ENCODE measurements around the gene MEIS2. TPM values are rescaled to one million over a fixed set of nuclear protein-coding genes. Genes with fewer than 3 reads are reported as not detected.

Gene MEIS2
- total and polyA plus RNA-seq, 5 experiments from 2014 or later, result not detected

DNA sequence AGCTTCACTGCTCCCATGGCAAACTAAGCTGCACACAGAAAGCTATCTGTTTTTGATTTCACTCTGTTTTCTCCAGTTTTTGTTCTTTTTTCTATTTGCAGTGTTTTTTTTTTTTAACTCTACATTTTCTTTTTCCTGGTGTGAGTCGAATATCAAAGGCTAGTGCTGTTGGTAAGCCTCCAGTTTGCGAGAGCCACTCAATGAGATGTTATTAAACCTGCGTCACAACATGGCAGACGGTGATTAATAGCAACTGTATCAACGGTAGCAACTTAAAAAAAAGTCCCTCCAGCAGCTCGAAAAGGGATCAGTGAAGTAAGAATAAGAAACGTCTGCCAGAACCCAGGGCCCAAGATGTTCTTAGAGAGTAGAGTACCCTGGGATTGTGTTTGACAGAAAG, 84.1 kb downstream of the MEIS2 start:
- Mint-ChIP-seq H3K36me3 (peaks cover 0 to 7% (median 0%) of the 10 kb centered on the region in 3 donors), H3K4me3 (no peak overlapping the region), H3K27ac (no peak overlapping the region), H3K4me1 (no peaks in the 10 kb centered on the region), H3K27me3 (peaks cover 0 to 25% (median 0%) of the 10 kb centered on the region in 5 donors), H3K9me3 (peaks cover 0 to 21% (median 4%) of the 10 kb centered on the region in 9 donors)
- no peak for ATAC-seq
- POLR2A ChIA-PET, result no interaction called here
- DNase-seq, result no peak

DNA sequence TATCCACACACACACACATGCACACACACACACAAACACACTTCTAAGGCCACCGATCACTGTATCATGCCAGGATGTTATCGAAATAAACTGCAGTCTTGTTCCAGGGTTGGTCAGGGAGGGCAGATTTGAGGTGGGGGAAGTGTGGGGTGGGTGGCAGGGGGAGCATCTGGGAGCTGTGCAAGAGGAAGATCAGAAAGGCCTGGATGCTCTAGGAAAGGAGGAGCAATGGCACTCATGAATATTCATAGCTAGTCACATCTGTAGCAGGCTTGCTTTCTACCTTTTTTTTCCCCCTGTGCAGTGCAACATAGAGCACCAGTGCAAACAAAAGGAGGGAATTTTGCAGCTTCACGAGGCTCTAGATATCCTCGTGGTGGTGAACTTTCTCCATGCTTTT, 84.9 kb downstream of the MEIS2 start:
- Mint-ChIP-seq H3K4me3 (no peak overlapping the region), H3K27me3 (peaks cover 0 to 28% (median 0%) of the 10 kb centered on the region in 5 donors), H3K36me3 (no peaks in the 10 kb centered on the region), H3K27ac (no peak overlapping the region), H3K4me1 (no peaks in the 10 kb centered on the region), H3K9me3 (peaks cover 0 to 15% (median 3%) of the 10 kb centered on the region in 9 donors)
- POLR2A ChIA-PET, result no interaction called here
- DNase-seq (no peak), ATAC-seq (no peak)

DNA sequence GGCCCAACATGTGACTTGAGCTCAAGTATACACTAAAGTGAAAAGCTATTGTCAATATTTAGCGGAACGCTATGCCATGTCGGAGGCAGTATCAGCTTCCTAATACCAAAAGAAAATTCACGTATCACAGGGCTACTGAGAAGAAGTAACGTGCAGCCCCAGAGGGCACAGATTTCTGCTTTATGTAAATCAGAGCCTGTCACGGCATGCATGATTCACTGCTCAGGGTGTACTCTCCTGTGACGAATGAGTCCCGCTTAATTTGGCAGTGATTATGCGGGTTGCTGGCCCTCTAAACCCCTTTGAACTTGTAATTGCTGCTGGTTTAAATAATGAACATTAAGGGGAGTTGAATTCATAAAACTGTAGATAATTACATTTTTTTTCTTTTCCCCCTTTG, 85.3 kb downstream of the MEIS2 start:
- Mint-ChIP-seq H3K9me3 (peaks cover 0 to 11% (median under 1%) of the 10 kb centered on the region in 9 donors), H3K27me3 (peaks cover 0 to 26% (median 0%) of the 10 kb centered on the region in 5 donors), H3K36me3 (no peaks in the 10 kb centered on the region), H3K4me3 (no peak overlapping the region), H3K27ac (no peak overlapping the region), H3K4me1 (no peaks in the 10 kb centered on the region)
- POLR2A ChIA-PET, result no interaction called here
- DNase-seq (no peak), ATAC-seq (no peak)

DNA sequence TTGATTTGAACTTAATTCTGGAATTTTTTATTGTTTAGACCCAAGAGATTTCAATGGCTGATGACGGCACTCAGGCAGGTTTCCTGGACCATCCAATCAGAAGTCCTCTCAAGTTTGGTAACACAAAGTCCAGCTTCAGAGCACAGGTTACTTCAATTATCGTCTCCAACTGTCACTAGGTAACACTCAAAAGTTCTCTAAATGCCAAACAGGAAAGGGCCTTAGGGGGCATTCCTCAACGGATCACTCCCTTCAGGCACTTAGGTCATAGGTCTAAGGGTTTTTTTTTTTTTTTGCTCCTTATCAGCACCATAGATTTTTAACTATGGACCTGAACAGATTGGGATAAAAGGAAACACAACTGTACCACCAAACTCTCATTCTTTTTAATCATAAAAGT, 85.8 kb downstream of the MEIS2 start:
- no peaks in the 10 kb centered on the region for H3K4me1 Mint-ChIP-seq
- ATAC-seq (no peak), DNase-seq (no peak)
- H3K27ac Mint-ChIP-seq, result no peak overlapping the region
- no peak overlapping the region for H3K4me3 Mint-ChIP-seq
- H3K36me3 Mint-ChIP-seq, result no peaks in the 10 kb centered on the region
- H3K27me3 Mint-ChIP-seq, result peaks cover 0 to 24% (median 0%) of the 10 kb centered on the region in 5 donors
- peaks cover 0 to 9% (median 0%) of the 10 kb centered on the region in 9 donors for H3K9me3 Mint-ChIP-seq
- POLR2A ChIA-PET, result no interaction called here

DNA sequence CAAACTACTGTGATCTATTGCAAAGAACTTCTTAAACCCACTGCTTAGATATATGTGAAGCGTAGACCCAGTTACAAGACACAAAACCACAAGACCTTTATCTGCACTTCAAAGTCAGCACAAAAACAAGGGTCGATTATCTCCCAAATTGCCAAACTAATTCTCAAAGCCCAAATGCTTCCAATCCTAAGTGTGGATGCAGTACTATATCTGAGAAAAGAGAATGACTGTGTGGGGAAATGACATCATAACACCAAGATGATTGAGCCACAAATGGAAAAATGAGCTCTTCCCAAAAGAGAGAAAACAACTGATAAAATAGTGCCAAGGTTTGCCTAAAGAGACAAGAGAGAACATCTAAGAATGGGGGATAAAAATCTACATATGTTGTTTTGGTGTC, 86.2 kb downstream of the MEIS2 start:
- Mint-ChIP-seq H3K4me3 (no peak overlapping the region), H3K9me3 (peaks cover 0 to 5% (median 0%) of the 10 kb centered on the region in 9 donors), H3K36me3 (no peaks in the 10 kb centered on the region), H3K27me3 (peaks cover 0 to 21% (median 3%) of the 10 kb centered on the region in 5 donors), H3K27ac (no peak overlapping the region), H3K4me1 (no peaks in the 10 kb centered on the region)
- no peak for DNase-seq
- POLR2A ChIA-PET, result no interaction called here
- no peak for ATAC-seq

DNA sequence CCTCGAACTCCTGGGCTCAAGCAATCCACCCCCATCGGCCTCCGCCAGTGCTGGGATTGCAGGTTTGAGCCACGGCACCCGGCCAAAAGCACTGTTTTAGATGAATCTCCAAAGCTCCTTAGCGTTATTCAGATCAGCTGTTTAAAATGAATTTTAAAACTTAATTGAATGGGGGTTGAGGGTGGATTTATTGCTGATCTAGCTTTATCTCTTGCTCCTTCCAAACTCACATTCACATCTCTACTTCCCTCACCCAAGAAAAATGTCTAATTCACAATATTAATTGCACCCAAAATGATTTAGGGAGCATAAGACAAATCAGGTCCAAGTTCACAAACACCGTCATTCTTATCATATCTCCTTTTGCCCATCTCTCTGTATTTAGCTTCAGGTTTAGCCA, 89.8 kb downstream of the MEIS2 start:
- Mint-ChIP-seq H3K27me3 (peaks cover 0 to 13% (median 3%) of the 10 kb centered on the region in 5 donors), H3K9me3 (no peaks in the 10 kb centered on the region), H3K4me3 (no peak overlapping the region), H3K4me1 (no peaks in the 10 kb centered on the region), H3K36me3 (no peaks in the 10 kb centered on the region), H3K27ac (no peak overlapping the region)
- ATAC-seq (no peak), DNase-seq (no peak)
- POLR2A ChIA-PET, result no interaction called here

DNA sequence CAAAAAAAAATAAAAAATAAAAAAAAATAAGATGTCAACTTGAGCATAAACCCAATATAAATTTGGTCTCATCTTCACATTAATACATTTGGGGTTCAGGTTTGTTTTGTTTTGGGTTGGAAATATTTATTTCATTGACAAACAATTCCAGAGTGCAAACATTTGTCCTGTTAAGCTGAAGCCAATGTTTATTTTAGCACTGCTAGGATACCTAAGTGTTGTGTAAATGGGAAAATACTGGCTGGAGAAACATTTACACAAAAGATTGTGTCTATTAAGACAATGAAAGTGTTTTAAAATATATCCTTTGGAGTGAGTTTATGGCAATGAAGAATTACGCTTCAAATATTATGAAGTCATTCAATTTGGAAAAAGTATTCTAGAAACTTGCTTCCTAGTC, 91.1 kb downstream of the MEIS2 start:
- no peak for ATAC-seq
- no peaks in the 10 kb centered on the region for H3K36me3 Mint-ChIP-seq
- no peaks in the 10 kb centered on the region for H3K4me1 Mint-ChIP-seq
- no peaks in the 10 kb centered on the region for H3K9me3 Mint-ChIP-seq
- no peak overlapping the region for H3K27ac Mint-ChIP-seq
- no peak for DNase-seq
- H3K27me3 Mint-ChIP-seq, result peaks cover 0 to 9% (median 3%) of the 10 kb centered on the region in 5 donors
- no peak overlapping the region for H3K4me3 Mint-ChIP-seq
- POLR2A ChIA-PET, result no interaction called here

DNA sequence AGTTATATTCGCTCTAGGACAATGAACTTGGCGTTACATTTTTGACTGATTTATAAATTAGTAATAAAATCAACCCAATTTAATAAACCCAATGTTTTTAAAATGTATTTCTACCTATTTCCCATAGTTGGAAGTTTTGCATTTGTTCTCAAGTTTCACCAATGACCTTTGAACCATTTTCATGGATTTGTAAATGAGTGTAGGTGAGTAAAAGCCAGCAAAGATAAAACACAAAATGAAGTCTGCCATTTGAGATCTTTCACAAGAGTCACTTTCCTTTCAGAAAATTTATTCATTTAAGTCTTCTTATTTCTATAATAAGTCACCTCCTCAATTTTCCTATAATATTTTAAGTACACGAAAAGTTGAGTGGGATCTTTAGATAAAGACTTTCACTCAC, 92.1 kb downstream of the MEIS2 start:
- POLR2A ChIA-PET, result no interaction called here
- Mint-ChIP-seq H3K9me3 (peaks cover 0 to 4% (median 0%) of the 10 kb centered on the region in 9 donors), H3K27me3 (peaks cover 0 to 8% (median 3%) of the 10 kb centered on the region in 5 donors), H3K27ac (no peak overlapping the region), H3K4me1 (no peaks in the 10 kb centered on the region), H3K4me3 (no peak overlapping the region), H3K36me3 (no peaks in the 10 kb centered on the region)
- no peak for DNase-seq
- ATAC-seq, result no peak

DNA sequence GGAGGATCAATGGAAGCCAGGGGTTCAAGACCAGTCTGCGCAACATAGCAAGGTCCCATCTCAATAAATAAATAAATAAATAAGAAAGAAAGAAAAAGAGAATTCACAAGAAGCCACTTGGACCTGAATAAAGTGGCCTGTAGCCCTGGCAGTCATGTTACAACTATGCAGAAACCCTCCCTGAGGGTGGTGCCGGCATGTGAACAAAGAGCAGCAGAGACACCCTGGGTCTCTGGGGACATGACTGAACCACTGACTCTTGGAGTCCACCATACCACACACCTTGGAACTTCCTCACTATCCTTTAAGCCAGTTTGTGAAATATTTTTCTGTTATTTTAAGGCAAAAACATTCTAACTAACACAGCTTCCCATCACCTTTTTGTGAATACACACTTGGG, 93.0 kb downstream of the MEIS2 start:
- no peaks in the 10 kb centered on the region for H3K4me1 Mint-ChIP-seq
- H3K27me3 Mint-ChIP-seq, result peaks cover 0 to 8% (median 3%) of the 10 kb centered on the region in 5 donors
- no peak for ATAC-seq
- H3K4me3 Mint-ChIP-seq, result no peak overlapping the region
- no peak for DNase-seq
- H3K27ac Mint-ChIP-seq, result no peak overlapping the region
- peaks cover 0 to 4% (median 0%) of the 10 kb centered on the region in 9 donors for H3K9me3 Mint-ChIP-seq
- H3K36me3 Mint-ChIP-seq, result no peaks in the 10 kb centered on the region
- POLR2A ChIA-PET, result no interaction called here

DNA sequence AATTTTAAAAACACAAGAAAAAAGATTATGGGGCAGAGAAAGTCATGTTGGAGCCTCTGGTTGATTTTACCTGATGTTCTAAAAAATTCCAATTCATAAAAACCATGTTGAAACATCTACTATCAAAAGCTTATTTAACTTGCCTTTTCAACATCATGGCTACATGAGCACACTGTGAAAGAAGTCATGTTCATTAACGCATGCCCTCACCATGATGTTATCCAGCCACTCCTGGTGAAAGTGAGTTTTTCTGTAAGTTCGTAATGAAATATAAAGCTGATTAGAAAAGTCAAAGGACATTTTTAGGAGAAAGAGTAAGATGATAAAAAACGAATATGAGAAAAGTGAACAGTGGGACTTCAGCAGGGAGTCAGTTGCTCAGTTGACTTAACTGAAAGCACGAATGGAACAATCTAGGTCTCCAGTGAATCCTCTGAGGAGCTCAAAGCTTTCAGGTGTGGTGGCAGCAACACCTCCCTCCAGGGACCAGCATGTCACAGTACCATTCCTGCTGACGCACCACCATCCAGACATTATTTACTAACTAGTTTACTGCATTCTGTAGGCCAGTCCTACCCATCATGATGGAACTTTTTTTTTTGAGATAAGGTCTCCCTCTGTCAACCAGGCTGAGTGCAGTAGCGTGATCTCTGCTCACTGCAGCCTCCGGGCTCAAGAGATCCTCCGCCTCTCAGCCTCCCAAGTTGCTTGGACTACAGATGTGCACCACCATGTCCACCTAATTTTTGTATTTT, 95.2 kb downstream of the MEIS2 start:
- Mint-ChIP-seq H3K36me3 (no peaks in the 10 kb centered on the region), H3K27me3 (peaks cover 0 to 12% (median 5%) of the 10 kb centered on the region in 5 donors), H3K9me3 (peaks cover 0 to 12% (median 1%) of the 10 kb centered on the region in 9 donors), H3K4me3 (no peak overlapping the region), H3K27ac (no peak overlapping the region), H3K4me1 (no peaks in the 10 kb centered on the region)
- POLR2A ChIA-PET, result no interaction called here
- no peak for DNase-seq
- ATAC-seq, result no peak

DNA sequence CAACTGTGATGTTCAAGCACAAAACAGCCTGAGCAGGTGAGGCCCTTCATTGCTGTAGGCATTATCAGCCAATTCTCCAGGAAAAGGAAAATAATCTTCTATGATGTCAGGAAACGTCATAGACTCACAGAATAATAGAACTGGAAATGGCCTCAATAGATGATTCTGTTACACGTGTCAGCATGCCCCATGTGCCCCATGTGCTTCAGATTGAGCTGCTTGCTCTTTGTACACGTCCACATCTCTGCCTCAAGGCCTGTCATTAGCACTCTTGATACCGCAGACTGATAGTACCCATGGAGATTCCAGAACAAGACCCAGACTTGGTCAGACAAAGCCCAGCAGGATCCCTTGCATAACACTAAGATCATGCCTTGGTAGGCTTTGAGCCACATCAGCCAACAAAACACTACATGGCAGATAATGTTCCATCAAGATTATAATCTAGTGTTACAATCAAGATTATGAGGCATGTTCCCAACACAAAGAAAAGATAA, 95.9 kb downstream of the MEIS2 start:
- no peaks in the 10 kb centered on the region for H3K36me3 Mint-ChIP-seq
- peaks cover 0 to 12% (median 5%) of the 10 kb centered on the region in 5 donors for H3K27me3 Mint-ChIP-seq
- no peak overlapping the region for H3K4me3 Mint-ChIP-seq
- peaks cover 0 to 12% (median 1%) of the 10 kb centered on the region in 9 donors for H3K9me3 Mint-ChIP-seq
- DNase-seq (no peak), ATAC-seq (no peak)
- no peaks in the 10 kb centered on the region for H3K4me1 Mint-ChIP-seq
- H3K27ac Mint-ChIP-seq, result no peak overlapping the region
- POLR2A ChIA-PET, result no interaction called here

DNA sequence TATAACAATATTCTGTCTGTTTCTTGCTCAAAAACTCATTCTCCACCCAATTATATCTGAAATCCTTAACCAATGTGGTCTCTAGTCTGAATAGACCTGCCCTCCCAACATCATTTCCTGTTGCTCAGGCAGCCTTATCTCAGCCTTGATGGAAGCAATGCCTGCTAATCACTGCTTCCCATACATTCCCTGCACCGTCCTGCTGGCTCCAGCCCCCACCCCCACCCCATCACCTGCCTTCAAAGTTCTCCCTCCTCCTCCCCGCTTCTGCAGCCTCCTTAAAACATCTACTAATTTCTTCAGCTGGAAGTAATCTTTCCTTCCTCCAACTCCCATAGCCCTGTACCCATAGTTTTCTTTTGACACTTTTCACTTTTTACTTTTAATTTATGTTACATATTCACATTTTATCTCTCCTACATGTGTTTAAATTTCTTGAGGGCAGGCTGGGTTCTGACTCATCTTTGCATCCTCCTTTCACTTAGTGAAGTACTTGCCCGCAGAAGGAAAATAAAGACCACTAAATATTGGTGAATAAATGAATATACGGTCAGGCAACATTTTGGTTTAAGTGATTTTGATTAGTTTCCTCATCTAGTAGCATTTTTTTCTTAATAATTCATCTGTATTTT, 98.2 kb downstream of the MEIS2 start:
- Mint-ChIP-seq H3K27ac (no peak overlapping the region), H3K36me3 (no peaks in the 10 kb centered on the region), H3K4me3 (no peak overlapping the region), H3K9me3 (peaks cover 0 to 12% (median 1%) of the 10 kb centered on the region in 9 donors), H3K27me3 (peaks cover 0 to 12% (median 2%) of the 10 kb centered on the region in 5 donors), H3K4me1 (no peaks in the 10 kb centered on the region)
- DNase-seq (no peak), ATAC-seq (no peak)
- POLR2A ChIA-PET, result no interaction called here

DNA sequence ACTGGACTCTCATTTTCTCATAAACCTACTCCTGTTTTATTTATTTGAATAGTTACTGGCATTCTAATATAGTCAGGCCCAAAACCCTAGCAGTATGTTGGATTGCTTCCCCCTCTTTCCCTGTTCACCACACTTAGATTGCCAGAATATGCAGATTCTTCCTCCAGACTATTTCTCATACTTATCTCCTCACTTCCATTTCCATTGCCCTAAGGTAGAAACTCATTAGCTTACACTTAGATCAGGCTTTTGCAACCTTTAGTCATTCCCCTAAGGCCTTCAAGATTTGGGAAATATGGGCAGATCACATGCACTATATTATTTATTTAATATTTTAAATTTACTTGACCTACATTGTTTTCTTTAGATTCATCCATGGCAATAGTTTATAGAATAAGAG, 98.9 kb downstream of the MEIS2 start:
- Mint-ChIP-seq H3K9me3 (peaks cover 0 to 12% (median 1%) of the 10 kb centered on the region in 9 donors), H3K4me1 (no peaks in the 10 kb centered on the region), H3K4me3 (no peak overlapping the region), H3K27ac (no peak overlapping the region), H3K36me3 (no peaks in the 10 kb centered on the region), H3K27me3 (peaks cover 0 to 12% (median 4%) of the 10 kb centered on the region in 5 donors)
- no peak for ATAC-seq
- POLR2A ChIA-PET, result no interaction called here
- no peak for DNase-seq
